ENCODE results near the gene PRODH.
"Not testable (repeated sequence)": the region's sequence is repeated elsewhere in the genome, so short reads cannot be mapped to it uniquely, and the experiment has no call there.

The PRODH gene

DNA sequence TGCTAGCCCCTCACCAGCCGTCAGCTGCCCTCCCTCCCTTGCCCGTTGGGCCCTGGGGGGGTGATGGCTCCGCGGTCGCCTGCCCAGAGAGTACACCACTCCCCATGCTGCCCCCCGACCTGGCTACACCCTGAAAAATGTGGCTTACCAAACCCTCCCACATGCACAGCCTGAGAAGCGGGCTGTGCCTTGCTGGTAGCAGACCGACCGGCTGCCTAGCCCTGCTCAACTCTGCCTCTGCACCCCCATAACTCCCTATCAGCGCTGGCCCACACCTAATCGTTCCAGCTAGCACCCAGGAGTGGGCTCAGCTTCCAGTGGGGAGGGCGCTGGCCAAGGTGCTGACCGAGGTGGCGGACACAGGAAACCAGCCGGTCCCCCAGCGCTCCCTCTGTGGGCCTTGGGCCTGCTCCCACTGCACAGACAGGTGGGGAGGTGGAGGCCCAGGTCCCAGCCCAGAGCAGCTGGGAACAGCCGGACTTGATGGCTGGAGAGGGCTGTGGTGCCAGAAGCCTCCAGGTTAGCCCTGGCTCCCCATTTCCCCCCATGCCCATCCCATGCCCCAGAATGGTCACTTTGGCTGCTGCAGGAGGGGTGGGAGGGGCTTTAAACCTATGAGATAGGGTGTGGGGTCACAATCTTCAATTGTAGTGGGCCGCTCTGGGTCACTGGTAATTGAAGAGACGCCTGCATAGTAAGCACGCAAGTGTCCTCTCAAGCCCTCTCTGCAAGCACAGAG is 32.1 kb upstream of the PRODH start:
- no peak for DNase-seq (ENCODE audit: low read depth in 1 of 2, low spot score in 1 of 2)

DNA sequence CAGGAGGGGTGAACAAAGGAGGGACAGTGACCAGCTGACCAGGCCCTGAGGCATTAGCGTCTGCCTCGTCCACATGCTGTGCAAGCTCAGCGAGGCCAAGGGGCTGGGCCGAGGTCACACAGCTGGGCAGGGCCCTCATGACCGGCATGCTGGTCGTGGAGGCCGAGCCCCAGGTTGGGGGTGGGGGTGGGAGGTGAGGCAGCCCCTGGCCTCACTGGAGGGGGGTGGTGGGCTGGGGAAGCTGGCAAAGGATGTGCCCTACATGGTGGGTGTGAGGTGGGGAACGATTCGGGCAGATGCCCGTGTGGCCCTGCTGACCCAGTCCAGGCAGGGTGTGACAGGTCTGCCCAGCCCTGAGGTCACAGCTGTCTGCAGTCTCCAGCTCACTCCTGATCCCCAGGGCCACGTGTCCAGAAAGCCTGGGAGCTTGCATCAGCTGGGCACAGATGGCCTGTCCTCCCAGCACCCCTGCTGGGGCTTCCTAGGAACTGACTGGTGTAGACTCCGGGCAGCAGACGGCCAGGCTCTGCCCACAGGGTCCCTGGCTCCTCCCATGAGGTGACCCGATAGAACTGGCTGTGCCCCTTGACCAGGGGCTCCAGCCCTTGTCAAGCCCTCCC is 31.4 kb upstream of the PRODH start:
- DNase-seq (ENCODE audit: low read depth in 1 of 2, low spot score in 1 of 2), result not testable (repeated sequence)

DNA sequence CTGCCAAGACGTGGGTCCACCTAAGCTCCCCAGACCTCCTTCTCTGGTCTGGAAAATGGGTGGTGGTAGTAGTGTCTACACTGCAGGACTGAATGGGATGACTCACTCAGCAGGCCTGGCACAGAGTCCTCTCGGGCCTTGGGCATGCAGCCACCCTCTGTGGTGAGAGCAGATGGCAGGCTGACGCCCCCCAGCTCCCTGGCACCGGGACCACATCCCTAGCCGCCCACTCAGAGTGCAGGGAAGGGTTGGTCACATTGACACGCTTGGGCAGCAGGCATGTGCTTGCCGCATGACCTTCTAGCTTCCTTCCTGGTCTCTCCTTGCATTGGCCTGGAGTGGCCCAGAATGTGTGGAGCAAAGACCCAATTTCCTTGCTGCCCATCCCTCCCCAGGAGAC is 30.7 kb upstream of the PRODH start:
- no peak for DNase-seq (ENCODE audit: low read depth in 1 of 2, low spot score in 1 of 2)

- DNase-seq (ENCODE audit: low read depth in 1 of 2, low spot score in 1 of 2), result no peak
These were observed 29.7 kb upstream of the PRODH start for GRCh38 chr22:18965526-18966421.

GRCh38 chr22:18964501-18965265 is 28.6 kb upstream of the PRODH start:
- DNase-seq (ENCODE audit: low read depth in 1 of 2, low spot score in 1 of 2), result not testable (repeated sequence)

DNA sequence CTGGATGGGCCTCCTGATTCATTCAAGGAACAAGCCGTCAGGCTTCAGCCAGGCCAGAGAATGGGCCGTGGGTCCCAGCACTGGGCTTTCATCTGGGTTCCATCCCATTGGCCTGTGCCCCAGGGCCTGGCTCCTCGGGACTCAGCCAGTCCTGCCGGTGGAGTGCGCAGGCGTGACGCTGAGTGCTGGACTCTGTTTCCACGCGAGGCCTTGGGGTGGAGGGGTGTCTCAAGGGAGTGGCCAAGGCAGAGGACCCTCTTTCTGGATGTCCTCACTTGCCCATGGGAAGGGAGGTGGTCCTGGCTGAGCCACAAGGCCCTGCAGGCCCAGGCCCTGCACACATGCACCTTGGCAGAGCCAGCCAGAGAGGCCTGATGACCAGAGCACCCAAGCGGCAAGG is 28.0 kb upstream of the PRODH start:
- not testable (repeated sequence) for DNase-seq (ENCODE audit: low read depth in 1 of 2, low spot score in 1 of 2)

- DNase-seq (ENCODE audit: low read depth in 1 of 2, low spot score in 1 of 2), result no peak
These were observed 26.2 kb upstream of the PRODH start for GRCh38 chr22:18962308-18962635.

- not testable (repeated sequence) for DNase-seq (ENCODE audit: low read depth in 1 of 2, low spot score in 1 of 2)
These were observed 25.7 kb upstream of the PRODH start for GRCh38 chr22:18961632-18962307.

DNA sequence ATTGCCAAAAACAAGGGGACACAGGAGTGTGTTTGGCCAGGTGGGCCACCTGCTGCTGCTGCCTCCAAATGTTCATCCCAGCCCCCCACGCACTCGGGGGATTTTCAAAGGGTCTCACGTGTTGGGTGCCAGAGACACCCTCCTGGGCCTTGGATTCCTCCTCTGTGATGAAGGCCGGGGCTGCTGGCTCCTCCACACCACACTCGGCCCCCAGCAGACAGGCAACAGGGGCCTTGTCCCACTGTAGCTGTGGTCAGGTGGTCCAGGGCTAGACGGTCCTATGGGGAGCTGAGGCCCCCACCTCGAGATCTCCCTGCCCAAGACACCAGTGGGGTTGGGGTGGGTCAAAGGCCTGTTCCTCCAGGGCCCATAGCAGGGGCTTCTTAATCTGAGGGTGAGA is 25.1 kb upstream of the PRODH start:
- not testable (repeated sequence) for DNase-seq (ENCODE audit: low read depth in 1 of 2, low spot score in 1 of 2)

DNA sequence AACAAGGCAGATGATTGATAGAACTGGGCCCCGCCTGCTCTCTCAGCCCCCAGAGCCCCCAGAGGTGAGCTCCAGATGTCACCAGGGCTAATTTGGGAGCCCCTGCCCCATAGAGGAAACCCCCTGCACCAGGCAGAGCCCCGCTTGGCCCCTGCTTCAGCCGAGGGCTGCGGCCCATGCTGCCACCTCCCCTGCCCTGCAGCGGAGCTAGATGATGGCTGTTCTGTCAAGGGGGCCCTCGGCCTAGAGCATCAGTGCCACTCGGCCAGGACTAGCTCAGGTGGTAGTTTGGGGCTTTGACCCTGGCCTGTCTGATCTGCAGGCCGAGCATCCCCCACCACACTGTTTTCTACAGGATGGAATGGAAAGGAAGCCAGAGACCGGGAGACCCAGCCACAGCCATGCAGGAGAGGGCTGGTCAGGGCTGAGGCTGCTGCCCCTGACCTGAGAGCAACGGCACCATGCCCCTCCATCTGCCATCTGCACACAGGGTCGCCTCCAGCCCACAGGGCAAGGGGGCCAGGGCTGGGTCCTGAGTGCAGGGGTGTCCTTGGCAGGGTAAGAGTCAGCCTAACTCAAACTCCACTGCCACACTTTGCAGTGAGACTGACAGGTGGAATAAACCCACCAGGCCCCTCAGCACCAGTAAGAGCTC is 24.2 kb upstream of the PRODH start:
- not testable (repeated sequence) for DNase-seq (ENCODE audit: low read depth in 1 of 2, low spot score in 1 of 2)

- DNase-seq (ENCODE audit: low read depth in 1 of 2, low spot score in 1 of 2), result not testable (repeated sequence)
These were observed 23.6 kb upstream of the PRODH start for GRCh38 chr22:18959741-18960140.

- DNase-seq (ENCODE audit: low read depth in 1 of 2, low spot score in 1 of 2), result not testable (repeated sequence)
These were observed 23.2 kb upstream of the PRODH start for GRCh38 chr22:18959266-18959665.

- not testable (repeated sequence) for DNase-seq (ENCODE audit: low read depth in 1 of 2, low spot score in 1 of 2)
These were observed 22.6 kb upstream of the PRODH start for GRCh38 chr22:18958738-18959137.

- DNase-seq (ENCODE audit: low read depth in 1 of 2, low spot score in 1 of 2), result not testable (repeated sequence)
These were observed 22.2 kb upstream of the PRODH start for GRCh38 chr22:18958321-18958705.

- not testable (repeated sequence) for DNase-seq (ENCODE audit: low read depth in 1 of 2, low spot score in 1 of 2)
These were observed 21.7 kb upstream of the PRODH start for GRCh38 chr22:18957621-18958320.

DNA sequence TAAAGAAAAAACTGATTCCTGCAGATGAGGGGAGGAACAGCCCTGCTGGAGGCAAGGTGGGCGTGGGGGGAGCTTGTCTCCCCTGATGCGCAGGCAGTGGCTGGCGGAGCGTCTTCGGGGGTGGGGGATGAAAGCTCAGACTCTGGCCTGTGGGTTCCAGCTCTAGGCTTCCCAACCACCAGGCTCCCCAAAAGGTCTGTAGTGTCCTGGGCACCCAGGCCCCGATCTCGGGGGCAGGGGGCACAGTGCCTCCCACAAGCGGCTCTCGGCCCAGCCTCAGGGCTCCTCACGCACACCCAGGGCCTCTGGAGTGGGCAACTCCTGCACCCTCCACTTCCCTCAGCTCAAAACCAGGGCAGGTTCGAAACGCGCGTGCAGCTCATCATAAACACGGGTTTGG is 20.9 kb upstream of the PRODH start:
- DNase-seq (ENCODE audit: low read depth in 1 of 2, low spot score in 1 of 2), result not testable (repeated sequence)

DNA sequence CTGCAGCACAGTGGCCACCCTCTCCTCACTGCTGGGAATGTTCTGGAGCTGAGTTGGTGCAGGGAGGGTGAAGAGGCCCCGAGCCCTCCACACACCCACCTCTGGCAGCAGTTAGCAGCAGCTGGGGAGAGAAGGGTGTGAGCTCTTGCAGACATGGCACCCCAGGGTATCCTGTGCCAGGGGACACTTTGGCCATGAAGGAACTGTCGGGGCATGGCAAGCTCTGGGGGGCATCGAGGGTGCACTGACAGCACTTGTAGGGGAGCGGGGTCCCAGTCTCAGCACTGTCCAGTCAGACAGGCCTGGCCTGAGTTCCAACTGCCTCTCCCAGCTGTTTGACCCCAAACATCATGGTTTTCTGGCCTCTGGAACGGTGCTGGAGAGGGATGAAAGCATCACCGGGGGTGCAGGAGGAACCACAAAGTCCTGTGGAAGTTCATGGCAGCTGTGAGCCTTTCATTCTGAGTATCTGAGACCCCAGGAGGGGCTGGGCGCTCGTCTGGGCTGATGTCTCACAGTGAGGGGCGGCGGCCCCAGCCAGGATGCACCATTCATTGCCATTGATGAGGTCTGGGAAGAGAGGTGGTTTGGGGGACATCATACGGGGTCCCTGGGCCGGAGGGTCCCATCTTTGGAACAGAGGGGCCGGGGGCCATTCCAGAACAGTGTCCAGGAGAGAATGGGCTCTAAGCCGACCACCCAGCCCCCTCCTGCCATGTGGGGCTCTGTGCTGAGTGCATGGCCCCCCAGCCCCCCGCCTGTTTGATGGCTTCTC is 20.2 kb upstream of the PRODH start:
- DNase-seq (ENCODE audit: low read depth in 1 of 2, low spot score in 1 of 2), result not testable (repeated sequence)

- no peak for DNase-seq (ENCODE audit: low read depth in 1 of 2, low spot score in 1 of 2)
These were observed 19.6 kb upstream of the PRODH start for GRCh38 chr22:18955696-18956095.

All from stimulated activated CD4-positive, alpha-beta T cell treated with anti-CD3 and anti-CD28 coated beads, Interleukin-15, amount 100 ng/mL, for 1 hour (primary cell).